Activated B cell treated with CpG ODN at 0.5 μM for 24 hours (primary cell): ENCODE measurements around the gene FAF1. TPM values are rescaled to one million over a fixed set of nuclear protein-coding genes. Genes with fewer than 3 reads are reported as not detected.

ENCODE experiments used
- ATAC-seq: fragments of 200-7000 bp; cut with Tn5 transposase; one replicate; pipeline ENCODE4 v1.10.0; 2021; ENCODE audit warnings: low read depth, mild to moderate bottlenecking, moderate library complexity
- CTCF ChIA-PET: fragments of 350-600 bp; sonication (Branson Sonifier 250); formaldehyde crosslinking; loops from one replicate; lab custom pipeline; 2021; ENCODE audit warnings: antibody characterized with exemption; lab: Charles Lee
- POLR2A ChIA-PET: fragments of 350-600 bp; sonication (Branson Sonifier 250); formaldehyde crosslinking; loops from one replicate; lab custom pipeline; 2021; ENCODE audit warnings: antibody characterized with exemption; lab: Charles Lee
- DNase-seq: peaks from one replicate; pipeline ENCODE4 v3.0.0; 2022
- H3K27ac Mint-ChIP-seq: one replicate; pipeline ENCODE4 v1.8.0; 2020; ENCODE audit warnings: mixed read lengths
- H3K27me3 Mint-ChIP-seq: one replicate; pipeline ENCODE4 v1.8.0; 2021; ENCODE audit warnings: mixed read lengths
- H3K36me3 Mint-ChIP-seq: one replicate; pipeline ENCODE4 v1.8.0; 2021; ENCODE audit warnings: low read depth, mixed read lengths
- H3K4me1 Mint-ChIP-seq: one replicate; pipeline ENCODE4 v1.8.0; 2021; ENCODE audit warnings: mixed read lengths
- H3K4me3 Mint-ChIP-seq: one replicate; pipeline ENCODE4 v1.8.0; 2020; ENCODE audit warnings: mild to moderate bottlenecking, mixed read lengths
- H3K9me3 Mint-ChIP-seq: one replicate; pipeline ENCODE4 v1.8.0; 2020; ENCODE audit warnings: mixed read lengths
- intact Hi-C: fragments of 100-400 bp; cut with micrococcal nuclease; formaldehyde crosslinking; loops from one replicate; pipeline ENCODE4 v1.15.1; 2024
- total RNA-seq: library from RNA; stranded (reverse); gene quantifications from 2 replicates; pipeline ENCODE4 v1.2.3, GENCODE V29; 2022
- TF ChIP-seq, protein P1 (sequence below): fragments of 200-600 bp; IDR thresholded peaks from one replicate; pipeline ENCODE4 v1.8.0; 2022; ENCODE audit warnings: antibody characterized with exemption, mild to moderate bottlenecking

The FAF1 gene
- total RNA-seq, 1 donor from 2014 or later, result 61.7 TPM

DNA sequence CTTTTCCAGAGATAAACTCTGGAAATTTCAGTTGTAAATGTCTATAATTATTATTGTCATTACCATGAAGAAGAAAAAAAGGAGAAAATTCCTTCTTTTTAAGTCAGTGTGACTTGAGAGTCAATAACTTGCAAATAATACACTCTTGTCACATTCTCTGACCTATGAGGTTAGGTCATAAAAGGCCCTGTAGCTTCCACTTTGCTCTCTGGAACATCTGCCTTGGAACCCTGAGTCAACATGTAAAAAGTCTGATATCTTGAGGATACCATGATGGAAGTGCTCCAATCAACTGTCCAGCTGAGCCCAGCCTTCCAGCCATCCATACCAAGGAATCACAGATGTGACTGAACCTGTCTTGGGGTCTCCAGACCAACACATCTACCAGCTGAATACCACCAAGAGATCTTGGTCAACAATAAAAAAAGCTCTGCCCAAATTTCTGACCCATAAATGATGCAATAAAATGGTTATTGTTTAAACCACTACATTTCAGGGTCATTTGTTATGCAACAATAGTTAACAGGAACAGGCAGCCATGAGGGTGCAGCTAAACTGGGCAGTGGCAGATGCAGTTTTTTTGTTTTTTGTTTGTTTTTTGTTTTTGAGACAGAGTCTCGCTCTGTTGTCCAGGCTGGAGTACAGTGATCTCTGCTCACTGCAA, 547.1 kb downstream of the FAF1 start:
- CTCF ChIA-PET, result no interaction called here
- Mint-ChIP-seq H3K36me3 (no peaks in the 10 kb centered on the region), H3K27me3 (peaks cover 60% of the 10 kb centered on the region), H3K4me3 (no peak overlapping the region), H3K27ac (no peak overlapping the region), H3K4me1 (peaks cover 10% of the 10 kb centered on the region), H3K9me3 (peaks cover 8% of the 10 kb centered on the region)
- DNase-seq (no peak), ATAC-seq (no peak)
- POLR2A ChIA-PET, result no interaction called here
- intact Hi-C loops, result no loop called here
- TF ChIP-seq, protein P1, sequence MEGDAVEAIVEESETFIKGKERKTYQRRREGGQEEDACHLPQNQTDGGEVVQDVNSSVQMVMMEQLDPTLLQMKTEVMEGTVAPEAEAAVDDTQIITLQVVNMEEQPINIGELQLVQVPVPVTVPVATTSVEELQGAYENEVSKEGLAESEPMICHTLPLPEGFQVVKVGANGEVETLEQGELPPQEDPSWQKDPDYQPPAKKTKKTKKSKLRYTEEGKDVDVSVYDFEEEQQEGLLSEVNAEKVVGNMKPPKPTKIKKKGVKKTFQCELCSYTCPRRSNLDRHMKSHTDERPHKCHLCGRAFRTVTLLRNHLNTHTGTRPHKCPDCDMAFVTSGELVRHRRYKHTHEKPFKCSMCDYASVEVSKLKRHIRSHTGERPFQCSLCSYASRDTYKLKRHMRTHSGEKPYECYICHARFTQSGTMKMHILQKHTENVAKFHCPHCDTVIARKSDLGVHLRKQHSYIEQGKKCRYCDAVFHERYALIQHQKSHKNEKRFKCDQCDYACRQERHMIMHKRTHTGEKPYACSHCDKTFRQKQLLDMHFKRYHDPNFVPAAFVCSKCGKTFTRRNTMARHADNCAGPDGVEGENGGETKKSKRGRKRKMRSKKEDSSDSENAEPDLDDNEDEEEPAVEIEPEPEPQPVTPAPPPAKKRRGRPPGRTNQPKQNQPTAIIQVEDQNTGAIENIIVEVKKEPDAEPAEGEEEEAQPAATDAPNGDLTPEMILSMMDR, result no peak

DNA sequence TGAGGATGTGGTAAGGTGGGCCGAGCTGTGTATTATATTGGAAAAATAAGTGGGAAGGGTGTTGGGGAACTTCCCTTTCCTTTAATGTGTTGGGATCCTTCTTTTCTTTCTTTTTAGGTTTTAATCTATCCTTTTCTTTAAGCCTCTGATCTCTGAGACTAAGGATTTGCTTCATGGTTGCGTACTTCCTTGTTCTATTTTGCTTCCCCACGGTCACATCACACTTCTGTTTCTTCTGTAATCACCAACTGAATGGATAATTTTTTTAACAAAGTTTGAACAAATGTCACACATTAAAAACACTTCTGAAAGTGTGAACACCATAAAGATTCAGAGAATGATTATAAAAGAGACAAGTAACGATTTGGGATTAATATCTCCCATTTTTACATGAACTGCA, 554.3 kb downstream of the FAF1 start:
- Mint-ChIP-seq H3K4me1 (no peaks in the 10 kb centered on the region), H3K36me3 (no peaks in the 10 kb centered on the region), H3K27me3 (peaks cover 48% of the 10 kb centered on the region), H3K9me3 (peaks cover 5% of the 10 kb centered on the region), H3K27ac (no peak overlapping the region), H3K4me3 (no peak overlapping the region)
- CTCF ChIA-PET, result no interaction called here
- DNase-seq (no peak), ATAC-seq (no peak)
- TF ChIP-seq, protein P1, result no peak
- POLR2A ChIA-PET, result no interaction called here
- intact Hi-C loops, result no loop called here

DNA sequence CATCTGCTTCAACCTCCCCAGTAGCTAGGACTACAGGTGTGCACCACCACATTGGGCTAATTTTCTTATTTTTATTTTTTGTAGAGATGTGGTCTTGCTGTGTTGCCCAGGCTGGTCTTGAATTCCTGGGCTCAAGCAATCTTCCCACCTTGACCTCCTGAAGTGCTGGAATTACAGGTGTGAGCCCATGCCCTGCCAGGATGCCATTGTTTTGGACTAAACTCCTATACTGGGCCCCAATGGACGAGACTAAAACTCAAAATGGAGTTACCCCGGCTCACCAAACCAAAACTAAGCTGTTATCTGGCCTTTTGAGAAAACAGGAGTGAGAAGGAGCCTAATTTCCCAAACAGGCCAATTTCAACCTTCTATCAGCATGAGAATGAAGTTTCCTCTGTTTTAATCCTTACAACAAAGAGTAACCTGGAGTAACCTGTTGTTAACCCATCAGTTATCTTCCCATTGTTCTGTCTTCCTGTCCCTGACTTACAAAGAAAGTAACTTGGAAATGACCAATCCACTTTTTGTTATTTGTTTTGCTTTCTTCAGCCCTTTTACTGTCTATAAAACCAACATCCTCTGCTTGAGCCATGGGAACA, 566.4 kb downstream of the FAF1 start:
- Mint-ChIP-seq H3K27me3 (peaks cover 18% of the 10 kb centered on the region), H3K27ac (no peak overlapping the region), H3K4me3 (no peak overlapping the region), H3K36me3 (no peaks in the 10 kb centered on the region), H3K9me3 (peaks cover 16% of the 10 kb centered on the region), H3K4me1 (no peaks in the 10 kb centered on the region)
- no peak for DNase-seq
- ChIA-PET CTCF (no interaction called here), POLR2A (no interaction called here)
- no peak for ATAC-seq
- TF ChIP-seq, protein P1, result no peak
- intact Hi-C loops, result no loop called here

Other genes starting within 250 kb of the FAF1 start
- gene CDKN2C, start 10.0 kb upstream of the FAF1 start, total RNA-seq, result 2.8 and 3.3 TPM in 2 replicates
- not detected in 2 replicates for gene C1orf185, start 142.0 kb upstream of the FAF1 start, total RNA-seq